ENCODE results near the gene MARCHF10.

MARCHF10 gene

GRCh38 chr17:62827746-62828485, 19.8 kb upstream of the MARCHF10 start:
- H3K27ac ChIP-seq (ENCODE audit: low read length): no peak overlapping the region
- no peak overlapping the region for H3K4me2 ChIP-seq (ENCODE audit: low read length)
- H3K9ac ChIP-seq (ENCODE audit: low read length): no peak overlapping the region
- H3K36me3 ChIP-seq (replicated peaks; ENCODE audit: low read depth, low read length): no peaks in the 10 kb centered on the region
- TF ChIP-seq EZH2phosphoT487 (IDR thresholded peaks at IDR 0.05; ENCODE audit: low read depth): no peak
- no peak overlapping the region for H3K4me3 ChIP-seq (ENCODE audit: low read length)
- 0 out of 2 replicates have a peak, but pooled peaks cover 2% of the 10 kb centered on the region for H3K27me3 ChIP-seq (ENCODE audit: low read depth, low read length)
- no peaks in the 10 kb centered on the region for H3K9me3 ChIP-seq (ENCODE audit: insufficient read depth, low read length)
- H4K20me1 ChIP-seq (ENCODE audit: insufficient read depth, low read length): no peaks in the 10 kb centered on the region
- H2AFZ ChIP-seq (ENCODE audit: low read depth, low read length): no peak overlapping the region
- H3K79me2 ChIP-seq (ENCODE audit: low read length): no peaks in the 10 kb centered on the region
- peaks cover 17% of the 10 kb centered on the region; the same call in 1 of the 2 replicates for H3K4me1 ChIP-seq (ENCODE audit: low read length)

- Histone ChIP-seq H3K27ac (ENCODE audit: low read length) (no peak overlapping the region), H3K36me3 (replicated peaks; ENCODE audit: low read depth, low read length) (no peaks in the 10 kb centered on the region), H3K9me3 (ENCODE audit: insufficient read depth, low read length) (no peaks in the 10 kb centered on the region), H3K4me2 (ENCODE audit: low read length) (no peak overlapping the region), H3K9ac (ENCODE audit: low read length) (no peak overlapping the region), H3K4me3 (ENCODE audit: low read length) (no peak overlapping the region), H2AFZ (ENCODE audit: low read depth, low read length) (no peak overlapping the region), H3K4me1 (ENCODE audit: low read length) (peaks cover 17% of the 10 kb centered on the region; the same call in 1 of the 2 replicates), H3K79me2 (ENCODE audit: low read length) (no peaks in the 10 kb centered on the region), H3K27me3 (ENCODE audit: low read depth, low read length) (0 out of 2 replicates have a peak, but pooled peaks cover 2% of the 10 kb centered on the region), H4K20me1 (ENCODE audit: insufficient read depth, low read length) (no peaks in the 10 kb centered on the region)
- TF ChIP-seq EZH2phosphoT487 (IDR thresholded peaks at IDR 0.05; ENCODE audit: low read depth) (no peak), CTCF (IDR thresholded peaks at IDR 0.05; ENCODE audit: low read depth, low read length) (no peak)
These were observed 18.8 kb upstream of the MARCHF10 start for GRCh38 chr17:62826956-62827355.

- H3K27ac ChIP-seq (ENCODE audit: low read length): no peak overlapping the region
- no peaks in the 10 kb centered on the region for H3K9me3 ChIP-seq (ENCODE audit: insufficient read depth, low read length)
These were observed 17.1 kb upstream of the MARCHF10 start for GRCh38 chr17:62825182-62825581.

GRCh38 chr17:62824290-62825131, 16.4 kb upstream of the MARCHF10 start:
- H3K79me2 ChIP-seq (ENCODE audit: low read length): no peaks in the 10 kb centered on the region
- TF ChIP-seq EZH2phosphoT487 (IDR thresholded peaks at IDR 0.05; ENCODE audit: low read depth): no peak
- TF ChIP-seq CTCF (IDR thresholded peaks at IDR 0.05; ENCODE audit: low read depth, low read length): no peak
- peaks cover 21% of the 10 kb centered on the region for H3K4me1 ChIP-seq (ENCODE audit: low read length)
- no peak overlapping the region for H3K4me3 ChIP-seq (ENCODE audit: low read length)
- no peaks in the 10 kb centered on the region for H4K20me1 ChIP-seq (ENCODE audit: insufficient read depth, low read length)
- no peaks in the 10 kb centered on the region for H3K9me3 ChIP-seq (ENCODE audit: insufficient read depth, low read length)
- no peak overlapping the region for H2AFZ ChIP-seq (ENCODE audit: low read depth, low read length)
- H3K9ac ChIP-seq (ENCODE audit: low read length): no peak overlapping the region
- H3K4me2 ChIP-seq (ENCODE audit: low read length): no peak overlapping the region
- H3K27me3 ChIP-seq (ENCODE audit: low read depth, low read length): 0 out of 2 replicates have a peak, but pooled peaks cover 2% of the 10 kb centered on the region
- no peaks in the 10 kb centered on the region for H3K36me3 ChIP-seq (replicated peaks; ENCODE audit: low read depth, low read length)
- H3K27ac ChIP-seq (ENCODE audit: low read length): no peak overlapping the region

More at GRCh38 chr17:62825182-62825581, 17.1 kb upstream of the MARCHF10 start:
- Histone ChIP-seq H3K9ac (ENCODE audit: low read length) (no peak overlapping the region), H3K4me2 (ENCODE audit: low read length) (no peak overlapping the region), H3K36me3 (replicated peaks; ENCODE audit: low read depth, low read length) (no peaks in the 10 kb centered on the region), H2AFZ (ENCODE audit: low read depth, low read length) (no peak overlapping the region), H3K4me1 (ENCODE audit: low read length) (peaks cover 15% of the 10 kb centered on the region), H3K27me3 (ENCODE audit: low read depth, low read length) (0 out of 2 replicates have a peak, but pooled peaks cover 2% of the 10 kb centered on the region), H4K20me1 (ENCODE audit: insufficient read depth, low read length) (no peaks in the 10 kb centered on the region), H3K4me3 (ENCODE audit: low read length) (no peak overlapping the region), H3K79me2 (ENCODE audit: low read length) (no peaks in the 10 kb centered on the region)
- TF ChIP-seq CTCF (IDR thresholded peaks at IDR 0.05; ENCODE audit: low read depth, low read length) (no peak), EZH2phosphoT487 (IDR thresholded peaks at IDR 0.05; ENCODE audit: low read depth) (no peak)

Data from OCI-LY3 (cell line).